SK-N-SH treated with all-trans-retinoic acid at 6 μM for 48 hours (cell line): Measurements from ENCODE around the gene IL20RB.

Experiments used
- ATAC-seq: fragments of 200-7000 bp; cut with Tn5 transposase; 3 replicates; pipeline ENCODE4 v1.9.1; 2020; ENCODE audit warnings: mild to moderate bottlenecking, moderate library complexity
- ARNTL ChIP-seq: fragments of 450-650 bp; formaldehyde crosslinking; IDR thresholded peaks from 2 replicates; pipeline ENCODE4 v1.5.0; 2020; ENCODE audit warnings: low read depth, mild to moderate bottlenecking, moderate library complexity, borderline replicate concordance
- BACH2 ChIP-seq: fragments of 250-450 bp; sonication (Bioruptor Pico); IDR thresholded peaks from 2 replicates; pipeline ENCODE4 v1.9.0; 2021; ENCODE audit warnings: mild to moderate bottlenecking, borderline replicate concordance
- CSDC2 ChIP-seq: fragments of 250-450 bp; sonication (Bioruptor Pico); IDR thresholded peaks from 2 replicates; pipeline ENCODE4 v1.5.0; 2020; ENCODE audit warnings: mild to moderate bottlenecking, moderate library complexity
- ESRRG ChIP-seq: fragments of 250-450 bp; sonication (Bioruptor Pico); IDR thresholded peaks from 2 replicates; pipeline ENCODE4 v1.6.1; 2021; ENCODE audit warnings: mild to moderate bottlenecking
- GLIS3 ChIP-seq: fragments of 250-450 bp; sonication (Bioruptor Pico); IDR thresholded peaks from 2 replicates; pipeline ENCODE4 v1.5.0; 2020; ENCODE audit warnings: mild to moderate bottlenecking, moderate library complexity
- ISL1 ChIP-seq: fragments of 250-450 bp; sonication (Bioruptor Pico); IDR thresholded peaks from 2 replicates; pipeline ENCODE4 v2.1.2; 2022; ENCODE audit warnings: mild to moderate bottlenecking, moderate library complexity
- PPARA ChIP-seq: fragments of 250-450 bp; sonication (Bioruptor Pico); IDR thresholded peaks from 2 replicates; pipeline ENCODE4 v1.5.0; 2020; ENCODE audit warnings: mild to moderate bottlenecking, borderline replicate concordance
- SNAI2 ChIP-seq: fragments of 250-450 bp; sonication (Bioruptor Pico); IDR thresholded peaks from 2 replicates; pipeline ENCODE4 v1.5.0; 2020; ENCODE audit warnings: mild to moderate bottlenecking, moderate library complexity
- TCF4 ChIP-seq: fragments of 250-450 bp; sonication (Bioruptor Pico); IDR thresholded peaks from 2 replicates; pipeline ENCODE4 v1.8.0; 2021; ENCODE audit warnings: mild to moderate bottlenecking, moderate library complexity, borderline replicate concordance
- TOX ChIP-seq: fragments of 250-450 bp; sonication (Bioruptor Pico); IDR thresholded peaks from 2 replicates; pipeline ENCODE4 v1.8.0; 2021; ENCODE audit warnings: mild to moderate bottlenecking, moderate library complexity, borderline replicate concordance
- ZC3H10 ChIP-seq: fragments of 250-450 bp; sonication (Bioruptor Pico); IDR thresholded peaks from 2 replicates; pipeline ENCODE4 v1.5.1; 2021; ENCODE audit warnings: mild to moderate bottlenecking, moderate library complexity
- ZFP3 ChIP-seq: fragments of 250-450 bp; sonication (Bioruptor Pico); IDR thresholded peaks from 2 replicates; pipeline ENCODE4 v1.5.0; 2020; ENCODE audit warnings: mild to moderate bottlenecking, moderate library complexity
- ZFP30 ChIP-seq: fragments of 450-650 bp; formaldehyde crosslinking; IDR thresholded peaks from 2 replicates; pipeline ENCODE4 v1.5.0; 2022; ENCODE audit warnings: mild to moderate bottlenecking, moderate library complexity
- ZNF565 ChIP-seq: fragments of 450-650 bp; formaldehyde crosslinking; conservative IDR thresholded peaks from 2 replicates; pipeline ENCODE4 v1.5.0; 2020; ENCODE audit warnings: low read depth, mild to moderate bottlenecking, moderate library complexity
- ZNF70 ChIP-seq: fragments of 450-650 bp; formaldehyde crosslinking; IDR thresholded peaks from 2 replicates; pipeline ENCODE4 v1.5.0; 2020; ENCODE audit warnings: mild to moderate bottlenecking, moderate library complexity
- ZNF8 ChIP-seq: fragments of 450-650 bp; formaldehyde crosslinking; IDR thresholded peaks from 2 replicates; pipeline ENCODE4 v1.5.0; 2020; ENCODE audit warnings: mild to moderate bottlenecking, moderate library complexity
- TF ChIP-seq, protein P1 (sequence below): fragments of 250-450 bp; sonication (Bioruptor Pico); IDR thresholded peaks from 2 replicates; pipeline ENCODE4 v1.5.0; 2020; ENCODE audit warnings: mild to moderate bottlenecking, moderate library complexity
- TF ChIP-seq, protein P2 (sequence below): fragments of 250-450 bp; sonication (Bioruptor Pico); IDR thresholded peaks from 2 replicates; pipeline ENCODE4 v1.8.0; 2021; ENCODE audit warnings: low read depth, mild to moderate bottlenecking, moderate library complexity, borderline replicate concordance
- TF ChIP-seq, protein P3 (sequence below): fragments of 250-450 bp; sonication (Bioruptor Pico); IDR thresholded peaks from 2 replicates; pipeline ENCODE4 v1.5.1; 2020; ENCODE audit warnings: low read depth, mild to moderate bottlenecking, moderate library complexity
- TF ChIP-seq, protein P4 (sequence below): fragments of 250-450 bp; sonication (Bioruptor Pico); IDR thresholded peaks from 2 replicates; pipeline ENCODE4 v1.8.0; 2020; ENCODE audit warnings: mild to moderate bottlenecking, moderate library complexity, borderline replicate concordance
- TF ChIP-seq, protein P5 (sequence below): fragments of 250-450 bp; sonication (Bioruptor Pico); IDR thresholded peaks from 2 replicates; pipeline ENCODE4 v1.5.1; 2021; ENCODE audit warnings: mild to moderate bottlenecking, moderate library complexity

The IL20RB gene

DNA sequence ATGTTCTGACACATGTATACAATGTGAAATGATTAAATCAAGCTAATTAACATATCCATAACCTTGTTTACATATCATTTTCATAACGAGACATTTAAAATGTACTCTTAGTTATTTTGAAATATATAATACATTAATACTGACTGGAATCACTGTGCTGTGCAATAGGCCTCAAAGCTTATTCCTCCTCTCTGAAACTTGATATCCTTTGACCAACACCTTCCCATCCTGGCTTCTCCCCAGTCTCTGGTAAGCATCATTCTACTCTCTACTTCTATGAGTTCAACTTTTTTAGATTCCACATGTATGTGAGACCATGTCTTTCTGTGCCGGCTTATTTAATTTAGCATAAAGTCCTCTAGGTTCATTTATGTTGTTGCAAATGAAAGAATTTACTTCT is 47.1 kb upstream of the IL20RB start (continued):
- TF ChIP-seq, protein P1, sequence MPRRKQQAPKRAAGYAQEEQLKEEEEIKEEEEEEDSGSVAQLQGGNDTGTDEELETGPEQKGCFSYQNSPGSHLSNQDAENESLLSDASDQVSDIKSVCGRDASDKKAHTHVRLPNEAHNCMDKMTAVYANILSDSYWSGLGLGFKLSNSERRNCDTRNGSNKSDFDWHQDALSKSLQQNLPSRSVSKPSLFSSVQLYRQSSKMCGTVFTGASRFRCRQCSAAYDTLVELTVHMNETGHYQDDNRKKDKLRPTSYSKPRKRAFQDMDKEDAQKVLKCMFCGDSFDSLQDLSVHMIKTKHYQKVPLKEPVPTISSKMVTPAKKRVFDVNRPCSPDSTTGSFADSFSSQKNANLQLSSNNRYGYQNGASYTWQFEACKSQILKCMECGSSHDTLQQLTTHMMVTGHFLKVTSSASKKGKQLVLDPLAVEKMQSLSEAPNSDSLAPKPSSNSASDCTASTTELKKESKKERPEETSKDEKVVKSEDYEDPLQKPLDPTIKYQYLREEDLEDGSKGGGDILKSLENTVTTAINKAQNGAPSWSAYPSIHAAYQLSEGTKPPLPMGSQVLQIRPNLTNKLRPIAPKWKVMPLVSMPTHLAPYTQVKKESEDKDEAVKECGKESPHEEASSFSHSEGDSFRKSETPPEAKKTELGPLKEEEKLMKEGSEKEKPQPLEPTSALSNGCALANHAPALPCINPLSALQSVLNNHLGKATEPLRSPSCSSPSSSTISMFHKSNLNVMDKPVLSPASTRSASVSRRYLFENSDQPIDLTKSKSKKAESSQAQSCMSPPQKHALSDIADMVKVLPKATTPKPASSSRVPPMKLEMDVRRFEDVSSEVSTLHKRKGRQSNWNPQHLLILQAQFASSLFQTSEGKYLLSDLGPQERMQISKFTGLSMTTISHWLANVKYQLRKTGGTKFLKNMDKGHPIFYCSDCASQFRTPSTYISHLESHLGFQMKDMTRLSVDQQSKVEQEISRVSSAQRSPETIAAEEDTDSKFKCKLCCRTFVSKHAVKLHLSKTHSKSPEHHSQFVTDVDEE (CRISPR knock-in tag), result no peak
- no peak for TF ChIP-seq BACH2 (CRISPR knock-in tag)
- TF ChIP-seq ESRRG (CRISPR knock-in tag), result no peak
- no peak for TF ChIP-seq GLIS3 (CRISPR knock-in tag)
- no peak for TF ChIP-seq ZFP3 (CRISPR knock-in tag)
- TF ChIP-seq, protein P2, sequence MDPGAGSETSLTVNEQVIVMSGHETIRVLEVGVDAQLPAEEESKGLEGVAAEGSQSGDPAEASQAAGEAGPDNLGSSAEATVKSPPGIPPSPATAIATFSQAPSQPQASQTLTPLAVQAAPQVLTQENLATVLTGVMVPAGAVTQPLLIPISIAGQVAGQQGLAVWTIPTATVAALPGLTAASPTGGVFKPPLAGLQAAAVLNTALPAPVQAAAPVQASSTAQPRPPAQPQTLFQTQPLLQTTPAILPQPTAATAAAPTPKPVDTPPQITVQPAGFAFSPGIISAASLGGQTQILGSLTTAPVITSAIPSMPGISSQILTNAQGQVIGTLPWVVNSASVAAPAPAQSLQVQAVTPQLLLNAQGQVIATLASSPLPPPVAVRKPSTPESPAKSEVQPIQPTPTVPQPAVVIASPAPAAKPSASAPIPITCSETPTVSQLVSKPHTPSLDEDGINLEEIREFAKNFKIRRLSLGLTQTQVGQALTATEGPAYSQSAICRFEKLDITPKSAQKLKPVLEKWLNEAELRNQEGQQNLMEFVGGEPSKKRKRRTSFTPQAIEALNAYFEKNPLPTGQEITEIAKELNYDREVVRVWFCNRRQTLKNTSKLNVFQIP (CRISPR knock-in tag), result no peak
- TF ChIP-seq ISL1 (CRISPR knock-in tag), result no peak
- no peak for TF ChIP-seq ZFP30
- no peak for TF ChIP-seq ZC3H10 (CRISPR knock-in tag)
- TF ChIP-seq ZNF8 (CRISPR knock-in tag), result no peak
- no peak for TF ChIP-seq CSDC2 (CRISPR knock-in tag)

DNA sequence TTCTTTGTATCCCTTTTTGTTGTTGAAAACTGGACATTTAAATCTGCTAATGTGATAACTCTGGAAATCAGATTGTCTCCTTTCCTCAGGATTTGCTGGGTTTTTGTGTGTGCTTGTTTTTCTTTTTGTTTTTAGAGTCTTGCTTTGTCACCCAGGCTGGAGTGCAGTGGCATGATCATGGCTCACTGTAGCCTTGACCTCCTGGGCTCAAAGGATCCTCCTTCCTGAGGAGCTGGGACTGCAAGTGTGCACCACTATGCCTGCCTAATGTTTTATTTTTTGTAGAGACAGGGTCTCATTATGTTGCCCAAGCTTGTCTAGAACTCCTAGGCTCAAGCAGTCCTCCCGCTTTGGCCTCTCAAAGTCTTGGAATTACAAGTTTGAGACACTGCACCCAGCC is 44.6 kb upstream of the IL20RB start:
- no peak for ATAC-seq
- TF ChIP-seq, protein P3, sequence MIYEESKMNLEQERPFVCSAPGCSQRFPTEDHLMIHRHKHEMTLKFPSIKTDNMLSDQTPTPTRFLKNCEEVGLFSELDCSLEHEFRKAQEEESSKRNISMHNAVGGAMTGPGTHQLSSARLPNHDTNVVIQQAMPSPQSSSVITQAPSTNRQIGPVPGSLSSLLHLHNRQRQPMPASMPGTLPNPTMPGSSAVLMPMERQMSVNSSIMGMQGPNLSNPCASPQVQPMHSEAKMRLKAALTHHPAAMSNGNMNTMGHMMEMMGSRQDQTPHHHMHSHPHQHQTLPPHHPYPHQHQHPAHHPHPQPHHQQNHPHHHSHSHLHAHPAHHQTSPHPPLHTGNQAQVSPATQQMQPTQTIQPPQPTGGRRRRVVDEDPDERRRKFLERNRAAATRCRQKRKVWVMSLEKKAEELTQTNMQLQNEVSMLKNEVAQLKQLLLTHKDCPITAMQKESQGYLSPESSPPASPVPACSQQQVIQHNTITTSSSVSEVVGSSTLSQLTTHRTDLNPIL, result no peak
- TF ChIP-seq TOX (CRISPR knock-in tag) (no peak), ZNF70 (CRISPR knock-in tag) (no peak), ZNF565 (CRISPR knock-in tag) (no peak), ZC3H10 (CRISPR knock-in tag) (no peak), SNAI2 (CRISPR knock-in tag) (no peak), TCF4 (CRISPR knock-in tag) (no peak), ESRRG (CRISPR knock-in tag) (no peak), PPARA (CRISPR knock-in tag) (no peak), ZFP30 (no peak), ISL1 (CRISPR knock-in tag) (no peak)
- TF ChIP-seq, protein P4, sequence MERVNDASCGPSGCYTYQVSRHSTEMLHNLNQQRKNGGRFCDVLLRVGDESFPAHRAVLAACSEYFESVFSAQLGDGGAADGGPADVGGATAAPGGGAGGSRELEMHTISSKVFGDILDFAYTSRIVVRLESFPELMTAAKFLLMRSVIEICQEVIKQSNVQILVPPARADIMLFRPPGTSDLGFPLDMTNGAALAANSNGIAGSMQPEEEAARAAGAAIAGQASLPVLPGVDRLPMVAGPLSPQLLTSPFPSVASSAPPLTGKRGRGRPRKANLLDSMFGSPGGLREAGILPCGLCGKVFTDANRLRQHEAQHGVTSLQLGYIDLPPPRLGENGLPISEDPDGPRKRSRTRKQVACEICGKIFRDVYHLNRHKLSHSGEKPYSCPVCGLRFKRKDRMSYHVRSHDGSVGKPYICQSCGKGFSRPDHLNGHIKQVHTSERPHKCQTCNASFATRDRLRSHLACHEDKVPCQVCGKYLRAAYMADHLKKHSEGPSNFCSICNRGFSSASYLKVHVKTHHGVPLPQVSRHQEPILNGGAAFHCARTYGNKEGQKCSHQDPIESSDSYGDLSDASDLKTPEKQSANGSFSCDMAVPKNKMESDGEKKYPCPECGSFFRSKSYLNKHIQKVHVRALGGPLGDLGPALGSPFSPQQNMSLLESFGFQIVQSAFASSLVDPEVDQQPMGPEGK, result no peak
- TF ChIP-seq, protein P1 (CRISPR knock-in tag), result no peak
- TF ChIP-seq, all 23 proteins: peak for 0

DNA sequence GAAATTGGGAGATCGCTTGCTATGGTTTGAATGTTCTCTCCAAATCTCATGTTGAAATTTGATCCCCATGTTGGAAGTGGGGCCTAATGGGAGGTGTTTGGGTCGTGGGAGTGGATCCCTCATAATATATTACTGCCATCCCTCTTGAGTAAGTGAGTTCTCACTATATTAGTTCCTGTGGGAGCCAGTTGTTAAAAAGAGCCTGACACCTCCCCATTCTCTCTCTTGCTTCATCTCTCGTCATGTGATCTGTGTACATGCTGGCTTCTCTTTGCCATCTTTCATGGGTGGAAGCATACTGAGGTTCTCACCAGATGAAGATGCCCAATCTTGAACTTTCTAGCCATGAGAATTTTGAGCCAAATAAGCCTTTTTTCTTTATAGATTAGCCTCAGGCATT is 43.0 kb upstream of the IL20RB start:
- ATAC-seq, result no peak
- TF ChIP-seq ZNF8 (CRISPR knock-in tag) (no peak), ZFP30 (no peak), ZNF565 (CRISPR knock-in tag) (no peak), TCF4 (CRISPR knock-in tag) (no peak), ZFP3 (CRISPR knock-in tag) (no peak), ZC3H10 (CRISPR knock-in tag) (no peak), ARNTL (CRISPR knock-in tag) (no peak)
- TF ChIP-seq, protein P1 (CRISPR knock-in tag), result no peak
- TF ChIP-seq, protein P5, sequence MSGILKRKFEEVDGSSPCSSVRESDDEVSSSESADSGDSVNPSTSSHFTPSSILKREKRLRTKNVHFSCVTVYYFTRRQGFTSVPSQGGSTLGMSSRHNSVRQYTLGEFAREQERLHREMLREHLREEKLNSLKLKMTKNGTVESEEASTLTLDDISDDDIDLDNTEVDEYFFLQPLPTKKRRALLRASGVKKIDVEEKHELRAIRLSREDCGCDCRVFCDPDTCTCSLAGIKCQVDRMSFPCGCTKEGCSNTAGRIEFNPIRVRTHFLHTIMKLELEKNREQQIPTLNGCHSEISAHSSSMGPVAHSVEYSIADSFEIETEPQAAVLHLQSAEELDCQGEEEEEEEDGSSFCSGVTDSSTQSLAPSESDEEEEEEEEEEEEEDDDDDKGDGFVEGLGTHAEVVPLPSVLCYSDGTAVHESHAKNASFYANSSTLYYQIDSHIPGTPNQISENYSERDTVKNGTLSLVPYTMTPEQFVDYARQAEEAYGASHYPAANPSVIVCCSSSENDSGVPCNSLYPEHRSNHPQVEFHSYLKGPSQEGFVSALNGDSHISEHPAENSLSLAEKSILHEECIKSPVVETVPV (CRISPR knock-in tag), result no peak
- TF ChIP-seq, protein P3, result no peak
